Naive thymus-derived CD8-positive, alpha-beta T cell (primary cell): ENCODE results near the gene SPOUT1. TPM values are rescaled to one million over a fixed set of nuclear protein-coding genes. Genes with fewer than 3 reads are reported as not detected.
A peak's percentile ranks its signal among the peaks of the same experiment; 100 is the strongest.
"Not testable (repeated sequence)": the region's sequence is repeated elsewhere in the genome, so short reads cannot be mapped to it uniquely, and the experiment has no call there.

Experiments
- ATAC-seq, 2 donors: fragments of 150-1000 bp; cut with Tn5 transposase in 1 of 2; sonication (Bioruptor Pico), chemical (Tn5 transposase) in 1 of 2; 1 replicate in 1 of 2; 2 replicates in 1 of 2; pipeline ENCODE4 v1.10.0; 2021; ENCODE audit warnings: mild to moderate bottlenecking in 2 of 2, moderate library complexity in 2 of 2
- POLR2A ChIA-PET: fragments of 350-600 bp; sonication (Branson Sonifier 250); formaldehyde crosslinking; loops from one replicate; lab custom pipeline; 2021; ENCODE audit warnings: antibody characterized with exemption; lab: Charles Lee
- DNase-seq, 10 donors: peaks; one replicate each; pipeline versions ENCODE4 v3.0.0 to v3.0.0-alpha.2; 2020 to 2022
- H3K27ac Mint-ChIP-seq, 10 donors: one replicate each; pipeline ENCODE4 v1.8.0; 2020 to 2022; ENCODE audit warnings: mild to moderate bottlenecking in 10 of 10, mixed read lengths in 10 of 10, moderate library complexity in 4 of 10, inconsistent platforms in 1 of 10
- H3K27me3 Mint-ChIP-seq, 5 donors: one replicate each; pipeline ENCODE4 v1.8.0; 2021 to 2022; ENCODE audit warnings: mixed read lengths in 5 of 5
- H3K36me3 Mint-ChIP-seq, 3 donors: one replicate each; pipeline ENCODE4 v1.8.0; 2020 to 2022; ENCODE audit warnings: mixed read lengths in 3 of 3, mild to moderate bottlenecking in 2 of 3, inconsistent platforms in 1 of 3
- H3K4me1 Mint-ChIP-seq, 4 donors: one replicate each; pipeline ENCODE4 v1.8.0; 2021 to 2022; ENCODE audit warnings: mixed read lengths in 4 of 4
- H3K4me3 Mint-ChIP-seq, 10 donors: one replicate each; pipeline ENCODE4 v1.8.0; 2020 to 2022; ENCODE audit warnings: mild to moderate bottlenecking in 10 of 10, mixed read lengths in 10 of 10, moderate library complexity in 6 of 10, inconsistent platforms in 1 of 10
- H3K9me3 Mint-ChIP-seq, 9 donors: one replicate each; pipeline ENCODE4 v1.8.0; 2020 to 2022; ENCODE audit warnings: mixed read lengths in 9 of 9, mild to moderate bottlenecking in 3 of 9, inconsistent platforms in 1 of 9, moderate library complexity in 1 of 9
- polyA plus RNA-seq, 3 donors: library from polyadenylated mRNA; unstranded; fragments of 300-500 nt; fragmentation: Illumina TruSeq; gene quantifications; one replicate each; pipeline ENCODE4 v1.2.3, GENCODE V29; 2021
- total RNA-seq, 8 experiments: library from RNA in 2 of 8; stranded (reverse) in 2 of 8; gene quantifications; one replicate each; pipeline ENCODE4 v1.2.3 and lab custom pipeline; 2021 to 2026

SPOUT1 gene, protein sequence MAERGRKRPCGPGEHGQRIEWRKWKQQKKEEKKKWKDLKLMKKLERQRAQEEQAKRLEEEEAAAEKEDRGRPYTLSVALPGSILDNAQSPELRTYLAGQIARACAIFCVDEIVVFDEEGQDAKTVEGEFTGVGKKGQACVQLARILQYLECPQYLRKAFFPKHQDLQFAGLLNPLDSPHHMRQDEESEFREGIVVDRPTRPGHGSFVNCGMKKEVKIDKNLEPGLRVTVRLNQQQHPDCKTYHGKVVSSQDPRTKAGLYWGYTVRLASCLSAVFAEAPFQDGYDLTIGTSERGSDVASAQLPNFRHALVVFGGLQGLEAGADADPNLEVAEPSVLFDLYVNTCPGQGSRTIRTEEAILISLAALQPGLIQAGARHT
- total RNA-seq (10 to 100 TPM; 60.4 to 67.1 TPM), polyA plus RNA-seq (10 to 100 TPM; 46.7 to 55.6 (median 50.0) TPM), total RNA-seq (lab: John Stamatoyannopoulos, UW) (0 to 1.1 (median 0.55) reads per million in 6 experiments)

DNA sequence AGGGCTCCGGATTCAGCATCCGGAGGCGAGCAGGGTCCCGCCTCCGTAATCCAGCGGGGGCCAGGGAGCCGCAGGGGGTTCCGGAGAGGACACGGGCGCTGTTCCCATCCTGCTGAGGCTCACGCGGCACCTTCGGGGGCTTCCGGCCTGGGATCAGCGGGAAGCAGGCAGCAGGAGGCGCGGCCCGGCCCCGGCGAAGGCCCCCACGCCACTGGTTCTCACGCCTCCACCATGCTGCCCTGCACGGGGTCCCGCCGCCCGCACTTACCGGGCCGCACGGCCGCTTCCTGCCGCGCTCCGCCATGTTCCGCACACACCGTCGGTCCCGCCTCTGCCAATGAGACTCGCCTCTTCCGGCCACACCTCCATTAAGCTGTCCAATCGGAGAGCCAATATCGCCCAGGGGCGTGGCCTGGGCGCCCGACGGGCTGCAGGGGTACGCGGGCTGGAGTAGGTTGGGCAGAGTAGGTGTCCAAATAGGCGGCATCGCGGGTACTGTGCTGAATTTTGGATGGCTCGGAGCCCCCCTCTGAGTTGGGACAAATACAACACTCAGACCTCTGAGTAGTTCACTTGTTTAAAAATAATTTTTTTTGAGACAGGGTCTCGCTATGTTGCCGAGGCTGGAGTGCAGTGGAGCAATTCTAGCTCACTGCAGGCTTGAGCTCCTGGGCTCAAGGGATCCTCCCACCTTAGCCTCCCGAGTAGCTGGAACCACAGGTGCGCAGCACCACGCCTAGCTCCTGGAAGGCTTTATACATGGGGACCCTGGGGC lies at the start of gene SPOUT1:
TSS of gene SPOUT1 (minus strand) at position 318 of the 775 bp plus-strand sequence. CDS start at position 304, 14 bp downstream.
- H3K4me1 Mint-ChIP-seq = peaks cover 11 to 32% (median 26%) of the 10 kb centered on the region in 4 donors
- no peaks in the 10 kb centered on the region for H3K9me3 Mint-ChIP-seq
- DNase-seq (peak; percentile 87 to 96 (median 92)), ATAC-seq (peak; percentile 95 to 99)
- POLR2A ChIA-PET = interaction anchor here (0.6 to 1.9 kb wide), 15 partner anchors 10 to 972 kb away, joined by 3 to 38 read pairs (median 4); partner anchors contain the start of genes DYNC2I2, ENDOG, SH3GLB2 and URM1
- H3K36me3 Mint-ChIP-seq = peaks cover 0 to 29% (median 0%) of the 10 kb centered on the region in 3 donors
- H3K27ac Mint-ChIP-seq = peak within 1 kb of the TSS; percentile 86 to 98 (median 94)
- no peaks in the 10 kb centered on the region for H3K27me3 Mint-ChIP-seq
- peak within 1 kb of the TSS; percentile 84 to 96 (median 94) for H3K4me3 Mint-ChIP-seq

DNA sequence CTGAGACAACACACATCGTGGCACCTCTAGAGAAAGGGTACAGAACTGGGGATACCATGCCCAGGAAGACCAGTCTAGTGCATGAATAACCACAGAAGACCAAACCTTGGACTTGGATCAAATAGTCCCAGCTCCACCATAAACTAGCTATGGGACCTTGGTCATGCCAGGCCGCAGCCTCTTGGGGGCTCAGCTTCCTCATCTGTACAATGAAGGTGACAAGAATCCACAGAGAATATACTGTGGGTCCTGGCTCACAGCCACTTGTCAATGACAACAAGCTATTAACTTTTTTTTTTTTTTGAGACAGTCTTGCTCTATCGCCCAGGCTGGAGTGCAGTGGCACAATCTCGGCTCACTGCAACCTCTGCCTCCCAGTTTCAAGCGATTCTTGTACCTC lies 48.3 kb upstream of the SPOUT1 start:
- Mint-ChIP-seq H3K9me3 (no peaks in the 10 kb centered on the region), H3K36me3 (no peaks in the 10 kb centered on the region), H3K4me3 (peak overlapping the region in 1 of 10 donors; percentile 29), H3K27ac (peak overlapping the region in 2 of 10 donors; percentile 29 to 38), H3K4me1 (peaks cover 13 to 33% (median 27%) of the 10 kb centered on the region in 4 donors), H3K27me3 (no peaks in the 10 kb centered on the region)
- POLR2A ChIA-PET = interaction anchor here (1.3 to 6.6 kb wide), 3 partner anchors 26 to 64 kb away, joined by 5 to 87 read pairs (median 8); no protein-coding TSS in a partner anchor
- ATAC-seq (no peak), DNase-seq (peak in 1 of 10 donors; percentile 42)

DNA sequence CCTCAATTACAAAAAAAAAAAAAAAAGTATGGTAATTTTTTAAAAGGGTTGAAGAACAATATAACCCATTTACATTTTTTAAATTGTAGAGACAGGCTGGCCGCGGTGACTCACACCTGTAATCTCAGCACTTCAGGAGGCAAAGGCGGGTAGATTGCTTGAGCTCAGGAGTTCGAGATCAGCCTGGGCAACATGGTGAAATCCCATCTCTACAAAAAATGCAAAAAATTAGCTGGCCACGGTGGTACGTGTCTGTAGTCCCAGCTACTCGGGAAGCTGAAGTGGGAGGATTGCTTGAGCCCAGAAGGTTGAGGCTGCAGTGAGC lies 41.3 kb upstream of the SPOUT1 start:
- H3K36me3 Mint-ChIP-seq = peaks cover 0 to 26% (median 0%) of the 10 kb centered on the region in 3 donors
- POLR2A ChIA-PET = interaction anchor here (0.9 kb wide), 1 partner anchor 11 kb away, joined by 4 read pairs; the partner anchor contains the start of genes KYAT1 and LRRC8A
- not testable (repeated sequence) for ATAC-seq, H3K4me3 Mint-ChIP-seq, H3K4me1 Mint-ChIP-seq, H3K27ac Mint-ChIP-seq, H3K27me3 Mint-ChIP-seq, DNase-seq, H3K9me3 Mint-ChIP-seq

DNA sequence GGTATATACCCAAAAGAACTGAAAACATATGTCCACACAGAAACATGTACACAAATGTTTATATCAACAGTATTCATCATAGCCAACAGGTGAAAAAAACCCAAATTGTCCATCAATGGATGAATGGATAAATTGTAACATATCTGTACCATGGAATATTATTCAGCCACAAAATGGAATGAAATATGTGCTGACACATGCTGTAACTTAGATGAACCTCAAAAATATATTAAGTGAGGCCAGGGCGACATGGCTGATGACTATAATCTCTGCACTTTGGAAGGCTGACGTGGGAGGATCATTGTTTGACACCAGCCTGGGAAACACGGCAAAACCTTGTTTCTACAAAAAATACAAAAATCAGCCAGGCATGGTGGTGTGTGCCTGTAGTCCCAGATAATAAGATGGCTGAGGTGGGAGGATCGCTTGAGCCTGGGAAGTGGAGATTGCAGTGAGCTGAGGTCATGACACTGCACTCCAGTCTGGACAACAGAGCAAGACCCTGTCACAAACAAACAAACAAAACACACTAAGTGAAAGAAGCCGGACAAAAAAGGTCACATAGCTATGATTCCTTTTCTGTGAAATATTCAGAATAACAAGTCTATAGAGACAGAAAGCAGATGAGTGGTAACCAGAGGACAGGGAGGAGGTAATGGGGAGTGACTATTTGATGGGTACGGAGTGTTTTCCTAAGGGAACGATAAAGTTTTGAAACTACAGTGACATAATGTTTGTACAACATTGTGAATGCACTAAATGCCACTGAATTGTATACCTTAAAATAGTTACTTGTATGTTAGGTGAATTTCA lies 40.7 kb upstream of the SPOUT1 start:
- Mint-ChIP-seq H3K4me3 (no peak overlapping the region), H3K27ac (peak overlapping the region in 1 of 10 donors; percentile 18), H3K4me1 (peaks cover 0 to 7% (median 2%) of the 10 kb centered on the region in 4 donors), H3K36me3 (peaks cover 0 to 26% (median 0%) of the 10 kb centered on the region in 3 donors), H3K27me3 (no peaks in the 10 kb centered on the region), H3K9me3 (no peaks in the 10 kb centered on the region)
- POLR2A ChIA-PET = no interaction called here
- DNase-seq (no peak), ATAC-seq (no peak)

DNA sequence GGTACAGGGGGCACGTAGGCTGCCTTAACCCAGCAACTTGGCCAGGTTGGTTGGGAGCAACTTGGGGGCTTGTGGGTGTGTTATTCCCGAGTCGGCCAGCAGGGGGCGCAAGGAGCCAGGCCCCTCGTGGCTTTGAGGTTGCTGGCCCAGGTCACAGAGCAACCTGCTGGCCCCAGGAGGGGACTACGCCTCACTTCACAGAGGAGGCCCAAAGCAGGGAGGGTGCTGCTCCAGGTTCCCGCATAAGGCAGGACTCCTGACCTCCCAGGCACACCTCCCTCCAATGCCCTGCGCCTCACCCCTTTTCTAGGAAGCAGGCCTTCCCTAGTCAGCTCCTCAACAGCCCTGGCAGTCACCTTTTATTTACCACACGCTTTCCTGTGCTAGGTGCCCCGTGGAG lies 34.1 kb upstream of the SPOUT1 start:
- peak; percentile 68 to 90 (median 82) for DNase-seq
- Mint-ChIP-seq H3K4me3 (no peak overlapping the region), H3K9me3 (no peaks in the 10 kb centered on the region), H3K27ac (peak overlapping the region in 8 of 10 donors; percentile 29 to 85 (median 58)), H3K36me3 (peaks cover 0 to 10% (median 0%) of the 10 kb centered on the region in 3 donors), H3K27me3 (no peaks in the 10 kb centered on the region), H3K4me1 (peaks cover 4 to 8% (median 6%) of the 10 kb centered on the region in 4 donors)
- POLR2A ChIA-PET = interaction anchor here (0.6 to 3.4 kb wide), 5 partner anchors 18 to 173 kb away, joined by 3 to 12 read pairs (median 3); partner anchors contain the start of genes KYAT1 and LRRC8A
- ATAC-seq = peak; percentile 98

DNA sequence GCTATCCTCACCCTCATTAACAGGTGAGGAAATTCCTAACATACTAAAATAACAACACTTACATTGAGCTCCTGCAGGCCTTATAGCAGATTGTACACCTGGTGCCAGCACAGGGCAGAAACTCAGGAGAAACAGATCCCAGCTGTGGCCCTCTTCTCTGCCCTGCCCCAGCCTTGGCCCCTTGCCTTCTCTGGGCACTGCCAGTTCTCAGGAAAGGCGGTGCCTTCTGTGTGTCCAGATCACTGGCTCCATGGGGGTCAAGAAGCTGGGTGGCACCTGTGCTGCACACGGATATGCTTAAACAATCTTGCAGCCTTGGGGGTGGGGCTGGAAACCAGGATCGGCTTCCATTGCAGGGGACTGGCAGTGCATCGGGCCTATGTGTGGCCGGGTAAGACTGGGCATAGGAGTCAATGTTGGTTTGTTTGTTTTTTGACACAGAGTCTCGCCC lies 32.8 kb upstream of the SPOUT1 start:
- POLR2A ChIA-PET = interaction anchor here (1.2 to 3.4 kb wide), 3 partner anchors 20 to 66 kb away, joined by 3 to 12 read pairs (median 3); partner anchors contain the start of genes KYAT1 and LRRC8A
- peaks cover 4 to 8% (median 6%) of the 10 kb centered on the region in 4 donors for H3K4me1 Mint-ChIP-seq
- no peaks in the 10 kb centered on the region for H3K9me3 Mint-ChIP-seq
- H3K4me3 Mint-ChIP-seq = no peak overlapping the region
- no peak for DNase-seq
- ATAC-seq = no peak
- H3K27ac Mint-ChIP-seq = peak overlapping the region in 1 of 10 donors; percentile 80
- H3K36me3 Mint-ChIP-seq = peaks cover 0 to 14% (median 0%) of the 10 kb centered on the region in 3 donors
- H3K27me3 Mint-ChIP-seq = no peaks in the 10 kb centered on the region

GRCh38 chr9:128861501-128861900 lies 31.9 kb upstream of the SPOUT1 start:
- H3K27me3 Mint-ChIP-seq = no peaks in the 10 kb centered on the region
- H3K36me3 Mint-ChIP-seq = peaks cover 0 to 14% (median 0%) of the 10 kb centered on the region in 3 donors

GRCh38 chr9:128860937-128861336 lies 31.3 kb upstream of the SPOUT1 start:
- H3K9me3 Mint-ChIP-seq = no peaks in the 10 kb centered on the region
- no peak for DNase-seq

More at GRCh38 chr9:128861501-128861900, 31.9 kb upstream of the SPOUT1 start:
- Mint-ChIP-seq H3K4me3 (no peak overlapping the region), H3K27ac (peak overlapping the region in 2 of 10 donors; percentile 21 to 37), H3K4me1 (peaks cover 4 to 8% (median 6%) of the 10 kb centered on the region in 4 donors), H3K9me3 (no peaks in the 10 kb centered on the region)
- DNase-seq = no peak
- ATAC-seq = no peak
- POLR2A ChIA-PET = interaction anchor here (0.6 to 3.4 kb wide), 4 partner anchors 57 to 143 kb away, joined by 3 to 12 read pairs (median 3); no protein-coding TSS in a partner anchor

GRCh38 chr9:128858476-128858875 lies 28.9 kb upstream of the SPOUT1 start:
- H3K27ac Mint-ChIP-seq, H3K4me1 Mint-ChIP-seq, H3K27me3 Mint-ChIP-seq, H3K9me3 Mint-ChIP-seq, H3K4me3 Mint-ChIP-seq, DNase-seq, ATAC-seq: not testable (repeated sequence)
- POLR2A ChIA-PET = interaction anchor here (0.6 kb wide), 1 partner anchor 15 kb away, joined by 3 read pairs; no protein-coding TSS in a partner anchor
- H3K36me3 Mint-ChIP-seq = peaks cover 0 to 11% (median 0%) of the 10 kb centered on the region in 3 donors

More at GRCh38 chr9:128860937-128861336, 31.3 kb upstream of the SPOUT1 start:
- H3K36me3 Mint-ChIP-seq = peaks cover 0 to 11% (median 0%) of the 10 kb centered on the region in 3 donors
- peaks cover 4 to 8% (median 6%) of the 10 kb centered on the region in 4 donors for H3K4me1 Mint-ChIP-seq
- no peaks in the 10 kb centered on the region for H3K27me3 Mint-ChIP-seq
- no peak overlapping the region for H3K4me3 Mint-ChIP-seq
- POLR2A ChIA-PET = interaction anchor here (0.6 to 3.4 kb wide), 4 partner anchors 56 to 142 kb away, joined by 3 to 12 read pairs (median 3); no protein-coding TSS in a partner anchor
- ATAC-seq = no peak
- no peak overlapping the region for H3K27ac Mint-ChIP-seq

GRCh38 chr9:128854454-128854853 lies 24.9 kb upstream of the SPOUT1 start:
- H3K27ac Mint-ChIP-seq, H3K4me3 Mint-ChIP-seq, POLR2A ChIA-PET, H3K27me3 Mint-ChIP-seq, ATAC-seq, H3K4me1 Mint-ChIP-seq, DNase-seq: not testable (repeated sequence)
- H3K36me3 Mint-ChIP-seq = peaks cover 12 to 20% (median 16%) of the 10 kb centered on the region in 3 donors
- peaks cover 6 to 17% (median 13%) of the 10 kb centered on the region in 9 donors for H3K9me3 Mint-ChIP-seq

GRCh38 chr9:128852646-128853045 lies 23.1 kb upstream of the SPOUT1 start:
- H3K27me3 Mint-ChIP-seq, H3K4me1 Mint-ChIP-seq, POLR2A ChIA-PET, ATAC-seq, DNase-seq, H3K4me3 Mint-ChIP-seq, H3K27ac Mint-ChIP-seq: not testable (repeated sequence)
- H3K36me3 Mint-ChIP-seq = peaks cover 12 to 16% (median 16%) of the 10 kb centered on the region in 3 donors
- peaks cover 6 to 17% (median 13%) of the 10 kb centered on the region in 9 donors for H3K9me3 Mint-ChIP-seq
